Stimulated activated effector memory CD8-positive, alpha-beta T cell treated with anti-CD3 and anti-CD28 coated beads, Interleukin-12 subunit alpha, Interleukin-12 subunit beta, amount 100 ng/mL, for 72 hours (primary cell): ENCODE results near the gene TPST2.

Experiments used
- ATAC-seq: fragments of 150-1000 bp; cut with Tn5 transposase; 2 replicates; pipeline ENCODE4 v1.10.0; 2021
- DNase-seq, 2 donors: peaks; one replicate each; pipeline ENCODE4 v3.0.0; 2021 to 2022; ENCODE audit warnings: low spot score in 2 of 2
- H3K27ac Mint-ChIP-seq: one replicate; pipeline ENCODE4 v1.8.0; 2022; ENCODE audit warnings: mild to moderate bottlenecking, mixed read lengths
- H3K36me3 Mint-ChIP-seq: one replicate; pipeline ENCODE4 v1.8.0; 2022; ENCODE audit warnings: mild to moderate bottlenecking, mixed read lengths
- H3K4me1 Mint-ChIP-seq: one replicate; pipeline ENCODE4 v1.8.0; 2022; ENCODE audit warnings: mixed read lengths
- H3K4me3 Mint-ChIP-seq: one replicate; pipeline ENCODE4 v1.8.0; 2022; ENCODE audit warnings: mild to moderate bottlenecking, mixed read lengths
- H3K9me3 Mint-ChIP-seq: one replicate; pipeline ENCODE4 v1.8.0; 2022; ENCODE audit warnings: mixed read lengths

Gene TPST2

GRCh38 chr22:26499188-26499703, 90.7 kb downstream of the TPST2 start:
- DNase-seq (no peak), ATAC-seq (no peak)
- Mint-ChIP-seq H3K4me1 (peaks cover 22% of the 10 kb centered on the region), H3K36me3 (peaks cover 100% of the 10 kb centered on the region), H3K4me3 (no peak overlapping the region), H3K27ac (no peak overlapping the region), H3K9me3 (no peaks in the 10 kb centered on the region)

GRCh38 chr22:26496456-26496855, 93.5 kb downstream of the TPST2 start:
- Mint-ChIP-seq H3K9me3 (no peaks in the 10 kb centered on the region), H3K4me3 (no peak overlapping the region), H3K4me1 (no peaks in the 10 kb centered on the region), H3K36me3 (peaks cover 100% of the 10 kb centered on the region), H3K27ac (no peak overlapping the region)
- no peak for DNase-seq
- no peak for ATAC-seq

DNA sequence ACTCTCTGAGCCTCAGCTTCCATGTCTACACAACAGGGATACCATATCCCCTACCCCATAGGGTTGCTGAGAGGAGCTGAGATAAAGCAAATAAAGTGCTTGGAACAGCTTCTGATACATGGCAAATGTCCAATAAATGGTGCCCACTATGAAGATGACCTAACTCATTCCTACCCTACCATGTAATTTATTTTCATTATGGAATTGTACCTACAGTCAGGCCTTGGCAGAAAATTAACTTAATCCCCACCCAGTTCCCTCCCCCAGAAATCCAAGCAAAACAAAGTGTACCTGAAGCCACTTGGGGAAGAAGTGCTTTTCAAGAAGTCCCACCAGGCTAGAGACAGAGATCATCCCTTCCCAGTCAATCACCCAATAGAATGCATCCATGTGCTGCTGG, 95.4 kb downstream of the TPST2 start:
- peak overlapping the region; percentile 23 for H3K27ac Mint-ChIP-seq
- H3K9me3 Mint-ChIP-seq, result no peaks in the 10 kb centered on the region
- DNase-seq (no peak), ATAC-seq (no peak)
- no peak overlapping the region for H3K4me3 Mint-ChIP-seq
- peaks cover 100% of the 10 kb centered on the region for H3K36me3 Mint-ChIP-seq
- no peaks in the 10 kb centered on the region for H3K4me1 Mint-ChIP-seq

DNA sequence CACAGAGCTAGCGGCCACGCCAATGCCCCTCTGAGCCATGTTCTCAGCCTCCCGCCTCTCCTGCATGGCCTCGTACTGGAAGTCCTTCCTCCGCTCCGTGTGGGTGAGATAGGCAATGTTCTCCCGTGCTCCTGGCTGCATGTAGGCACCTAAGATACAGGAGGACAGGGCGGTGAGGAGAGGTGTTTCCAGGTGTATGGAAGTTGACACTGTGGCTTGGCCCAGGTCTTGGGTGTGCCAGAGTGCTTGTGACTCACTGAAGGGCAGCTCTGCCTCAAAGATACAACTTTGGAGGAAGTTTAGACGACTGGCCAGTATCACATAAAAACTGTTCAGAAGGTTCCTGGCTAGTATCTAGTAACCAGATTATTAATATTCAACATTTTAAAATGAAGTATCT, 97.7 kb downstream of the TPST2 start:
- no peak for DNase-seq
- Mint-ChIP-seq H3K4me1 (peaks cover 6% of the 10 kb centered on the region), H3K36me3 (peaks cover 100% of the 10 kb centered on the region)

GRCh38 chr22:26489447-26490036, 100.4 kb downstream of the TPST2 start:
- no peak overlapping the region for H3K4me3 Mint-ChIP-seq
- H3K9me3 Mint-ChIP-seq, result no peaks in the 10 kb centered on the region
- ATAC-seq (no peak), DNase-seq (no peak)
- H3K36me3 Mint-ChIP-seq, result peaks cover 83% of the 10 kb centered on the region
- H3K4me1 Mint-ChIP-seq, result peaks cover 25% of the 10 kb centered on the region
- H3K27ac Mint-ChIP-seq, result peak overlapping the region; percentile 68

More for the DNA sequence above, 97.7 kb downstream of the TPST2 start:
- no peak overlapping the region for H3K4me3 Mint-ChIP-seq
- no peak overlapping the region for H3K27ac Mint-ChIP-seq
- no peaks in the 10 kb centered on the region for H3K9me3 Mint-ChIP-seq
- ATAC-seq, result no peak

DNA sequence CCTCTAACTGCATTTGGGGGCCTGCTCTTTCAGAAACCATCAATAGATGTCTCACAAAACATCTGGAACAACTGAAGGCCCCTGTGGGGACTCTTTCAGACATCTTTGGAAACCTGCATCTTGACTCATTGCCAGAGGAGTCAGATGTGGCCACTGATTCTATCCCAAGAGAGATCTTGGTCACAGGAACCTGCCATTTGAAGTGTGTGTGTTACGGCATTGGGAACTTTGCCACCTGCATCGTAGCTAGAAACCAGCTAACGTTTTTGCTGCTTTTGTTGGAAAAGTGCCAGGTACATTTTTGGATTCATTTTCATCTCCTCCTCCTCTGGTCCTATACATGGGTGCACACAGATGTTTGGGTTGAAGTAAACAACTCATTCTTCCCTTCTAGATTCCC, 101.9 kb downstream of the TPST2 start:
- ATAC-seq (no peak), DNase-seq (no peak)
- peak overlapping the region; percentile 68 for H3K27ac Mint-ChIP-seq
- no peak overlapping the region for H3K4me3 Mint-ChIP-seq
- no peaks in the 10 kb centered on the region for H3K9me3 Mint-ChIP-seq
- H3K36me3 Mint-ChIP-seq, result peaks cover 83% of the 10 kb centered on the region
- peaks cover 33% of the 10 kb centered on the region for H3K4me1 Mint-ChIP-seq

GRCh38 chr22:26486394-26486793, 103.5 kb downstream of the TPST2 start:
- Mint-ChIP-seq H3K36me3 (peaks cover 69% of the 10 kb centered on the region), H3K9me3 (no peaks in the 10 kb centered on the region), H3K27ac (no peak overlapping the region), H3K4me3 (no peak overlapping the region), H3K4me1 (peaks cover 49% of the 10 kb centered on the region)
- ATAC-seq (no peak), DNase-seq (no peak)

DNA sequence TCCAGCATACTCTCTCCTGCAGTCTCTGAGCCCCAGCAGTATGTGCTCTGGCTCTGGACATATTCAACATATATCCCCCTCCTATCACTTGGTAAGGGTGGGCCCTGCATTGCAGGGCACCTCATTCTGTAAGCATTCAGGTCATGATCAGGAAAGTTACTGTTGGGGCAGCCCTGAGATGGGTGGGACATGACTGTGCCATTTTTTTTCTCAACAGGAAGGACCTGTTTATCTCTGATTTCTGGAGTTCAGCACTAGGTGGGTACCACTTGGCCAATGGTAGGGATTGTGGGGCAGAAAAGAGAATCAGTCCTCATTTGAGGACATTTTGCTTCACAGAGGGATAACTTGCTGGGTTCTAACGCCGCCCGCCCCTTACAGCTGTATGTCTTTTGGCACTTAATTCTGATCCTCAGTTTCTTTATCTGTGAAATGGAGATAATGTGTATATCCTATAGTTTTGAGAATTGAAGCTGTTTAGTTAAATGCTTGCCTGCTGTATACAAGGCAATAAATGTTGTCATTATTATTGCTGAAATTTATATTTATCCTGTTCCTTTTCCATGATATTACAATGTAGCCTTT, 104.0 kb downstream of the TPST2 start:
- ATAC-seq, result no peak
- no peak for DNase-seq
- H3K4me3 Mint-ChIP-seq, result peak overlapping the region; percentile 96

DNA sequence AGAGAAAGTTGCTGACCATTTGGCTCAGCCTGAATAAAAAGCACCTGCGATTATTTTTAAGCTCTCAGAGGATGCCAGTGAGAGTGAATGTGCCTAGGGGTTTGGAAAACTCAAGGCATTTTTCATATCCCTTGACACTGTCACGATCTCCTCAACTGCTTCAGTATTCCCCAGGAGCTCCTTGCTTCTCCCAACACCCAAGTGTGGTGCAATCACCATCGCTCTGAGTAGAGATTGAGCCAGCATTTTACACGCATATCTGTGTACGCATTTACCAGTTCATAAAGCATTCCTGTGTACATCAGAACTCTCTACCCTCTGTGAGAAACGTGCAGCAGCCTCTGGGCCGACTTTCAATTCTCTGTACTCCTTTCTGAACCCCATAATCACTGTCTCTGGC, 104.9 kb downstream of the TPST2 start:
- Mint-ChIP-seq H3K4me1 (peaks cover 61% of the 10 kb centered on the region), H3K4me3 (peak overlapping the region; percentile 96), H3K27ac (peak overlapping the region; percentile 98), H3K36me3 (peaks cover 62% of the 10 kb centered on the region), H3K9me3 (no peaks in the 10 kb centered on the region)
- no peak for DNase-seq
- ATAC-seq, result no peak

More for the DNA sequence above, 104.0 kb downstream of the TPST2 start:
- Mint-ChIP-seq H3K9me3 (no peaks in the 10 kb centered on the region), H3K4me1 (peaks cover 54% of the 10 kb centered on the region), H3K27ac (peak overlapping the region; percentile 98), H3K36me3 (peaks cover 64% of the 10 kb centered on the region)

GRCh38 chr22:26484360-26484706, 105.6 kb downstream of the TPST2 start:
- peaks cover 57% of the 10 kb centered on the region for H3K36me3 Mint-ChIP-seq
- H3K4me1 Mint-ChIP-seq, result peaks cover 67% of the 10 kb centered on the region
- H3K4me3 Mint-ChIP-seq, result peak overlapping the region; percentile 96
- no peaks in the 10 kb centered on the region for H3K9me3 Mint-ChIP-seq
- H3K27ac Mint-ChIP-seq, result peak overlapping the region; percentile 98
- ATAC-seq, result peak; percentile 46
- no peak for DNase-seq

DNA sequence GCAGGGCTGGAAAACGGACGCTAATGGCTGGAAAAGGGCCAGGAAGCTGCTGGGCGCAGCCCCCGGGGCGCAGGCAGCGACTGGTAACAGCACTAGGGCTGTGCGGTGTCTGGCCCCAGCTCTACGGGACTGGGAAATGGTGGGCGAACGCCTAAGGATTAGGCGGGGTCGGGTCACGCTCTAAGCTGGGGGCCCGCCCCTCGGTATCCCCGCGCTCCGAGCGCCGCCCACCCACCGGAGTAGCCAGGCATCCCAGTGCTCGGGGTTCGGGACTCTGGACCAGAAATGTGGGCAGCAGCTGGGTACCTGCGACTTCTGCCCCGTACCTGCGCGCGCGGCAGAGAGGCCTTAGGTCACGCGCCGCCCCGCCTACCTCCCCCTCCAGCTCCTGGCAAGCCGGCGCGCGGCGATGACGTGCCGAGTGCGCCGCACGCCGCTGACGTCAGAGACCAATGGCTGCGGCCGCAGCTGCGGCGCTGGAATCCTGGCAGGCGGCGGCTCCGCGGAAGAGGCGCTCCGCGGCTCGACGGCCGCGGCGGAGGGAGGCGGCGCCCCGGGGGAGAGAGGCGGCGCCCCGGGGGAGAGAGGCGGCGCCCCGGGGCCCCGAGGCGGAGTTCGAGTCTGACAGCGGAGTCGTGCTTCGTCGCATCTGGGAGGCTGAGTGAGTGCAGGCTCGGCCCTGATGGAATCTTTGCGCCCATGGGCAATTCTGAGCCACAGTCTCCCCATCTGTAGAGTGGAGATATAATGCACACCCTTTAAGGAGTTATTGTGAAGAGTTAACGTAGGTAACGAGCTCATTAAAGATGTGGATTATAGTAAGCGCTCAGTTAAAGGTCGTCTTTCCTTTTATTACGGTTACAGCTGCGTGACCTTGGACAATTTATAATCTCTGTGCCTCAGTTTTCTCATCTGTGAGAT, 106.2 kb downstream of the TPST2 start, which contains the start of the genes HPS4 and SRRD:
Gene HPS4 (minus strand): TSS at position 345 of the 921 bp plus-strand sequence. CDS start 2,021 bp downstream, outside the sequence.
Gene SRRD (plus strand): TSS at position 439 of the 921 bp plus-strand sequence. CDS start 14 bp downstream, at position 453.
- ATAC-seq (peak; percentile 89), DNase-seq (peak; percentile 95 to 97)
- H3K27ac Mint-ChIP-seq, result peak within 1 kb of the TSS; percentile 98
- H3K4me1 Mint-ChIP-seq, result peaks cover 68% of the 10 kb centered on the region
- peak within 1 kb of the TSS; percentile 96 for H3K4me3 Mint-ChIP-seq
- peaks cover 57% of the 10 kb centered on the region for H3K36me3 Mint-ChIP-seq
- H3K9me3 Mint-ChIP-seq, result no peaks in the 10 kb centered on the region

DNA sequence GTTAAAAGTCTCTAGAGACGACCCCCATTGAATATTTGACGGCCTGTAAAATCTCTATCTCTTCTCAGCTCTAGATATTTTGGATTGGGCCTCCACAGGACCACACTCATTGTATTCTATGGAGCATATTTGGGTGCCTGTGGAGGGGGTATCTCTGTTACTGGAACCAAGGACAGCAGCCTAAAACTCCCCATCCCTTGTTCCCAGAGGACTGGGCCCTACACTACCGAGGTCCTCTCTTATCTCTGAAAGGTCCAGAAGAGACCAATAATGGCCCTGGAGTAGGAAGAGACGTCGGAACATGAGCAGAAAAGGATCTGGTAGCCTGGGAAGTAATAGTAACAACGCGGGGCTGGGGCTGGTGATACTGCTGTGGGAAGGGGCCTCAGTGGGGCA, 106.9 kb downstream of the TPST2 start:
- ATAC-seq, result no peak
- peak overlapping the region; percentile 96 for H3K4me3 Mint-ChIP-seq
- DNase-seq, result no peak
- H3K36me3 Mint-ChIP-seq, result peaks cover 57% of the 10 kb centered on the region
- H3K9me3 Mint-ChIP-seq, result no peaks in the 10 kb centered on the region
- peak overlapping the region; percentile 98 for H3K27ac Mint-ChIP-seq
- peaks cover 70% of the 10 kb centered on the region for H3K4me1 Mint-ChIP-seq

GRCh38 chr22:26482161-26482560, 107.8 kb downstream of the TPST2 start:
- Mint-ChIP-seq H3K4me1 (peaks cover 79% of the 10 kb centered on the region), H3K9me3 (no peaks in the 10 kb centered on the region), H3K4me3 (peak overlapping the region; percentile 96), H3K27ac (peak overlapping the region; percentile 98), H3K36me3 (peaks cover 54% of the 10 kb centered on the region)
- ATAC-seq, result no peak
- DNase-seq, result no peak

- Mint-ChIP-seq H3K9me3 (no peaks in the 10 kb centered on the region), H3K36me3 (peaks cover 54% of the 10 kb centered on the region), H3K4me1 (peaks cover 84% of the 10 kb centered on the region), H3K27ac (peak overlapping the region; percentile 98), H3K4me3 (peak overlapping the region; percentile 96)
- ATAC-seq (no peak), DNase-seq (no peak)
These were observed 108.2 kb downstream of the TPST2 start for GRCh38 chr22:26481694-26482093.

DNA sequence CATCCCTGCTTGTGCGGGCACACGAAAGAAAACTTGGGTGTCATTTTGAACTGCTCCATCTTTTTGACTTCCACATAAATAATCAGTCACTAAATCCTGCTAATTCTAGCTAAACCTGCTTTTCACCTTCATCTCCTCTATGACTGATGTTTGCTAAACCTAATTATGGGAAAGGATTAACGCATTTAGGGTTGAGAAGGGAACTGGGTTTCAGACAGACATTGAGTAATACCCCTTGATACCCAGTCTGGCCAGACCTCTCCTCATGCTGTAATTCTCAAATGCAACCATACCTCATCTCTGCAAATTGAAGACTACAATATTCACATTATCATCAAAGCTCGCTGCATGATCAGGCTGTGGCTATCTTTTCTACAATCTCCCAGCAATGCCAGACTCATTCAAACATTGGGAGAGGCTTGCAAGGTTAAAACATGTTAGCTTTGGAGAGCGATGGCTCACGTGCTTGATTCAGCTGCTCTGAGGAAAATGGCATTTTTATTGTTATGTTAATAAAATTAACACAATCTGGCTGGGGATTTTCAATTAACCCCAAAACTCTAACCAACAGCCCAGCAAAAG, 108.7 kb downstream of the TPST2 start:
- Mint-ChIP-seq H3K4me3 (peak overlapping the region; percentile 96), H3K36me3 (peaks cover 55% of the 10 kb centered on the region), H3K9me3 (no peaks in the 10 kb centered on the region), H3K4me1 (peaks cover 84% of the 10 kb centered on the region), H3K27ac (peak overlapping the region; percentile 98)
- ATAC-seq, result no peak
- DNase-seq, result no peak
